ENCODE measurements around the gene VARS1. TPM values are rescaled to one million over a fixed set of nuclear protein-coding genes. Genes with fewer than 3 reads are reported as not detected.

VARS1 gene
- total and polyA plus RNA-seq, 2 experiments from 2014 or later, result 71.2 to 137 TPM

- Mint-ChIP-seq H3K36me3 (ENCODE audit: low read depth) (peaks cover 22% of the 10 kb centered on the region), H3K4me1 (peaks cover 21% of the 10 kb centered on the region), H3K4me3 (no peak overlapping the region), H3K27me3 (ENCODE audit: insufficient read depth, low read depth, poor library complexity) (peaks cover 7% of the 10 kb centered on the region), H3K9me3 (no peaks in the 10 kb centered on the region; the same call in 2 of the 3 replicates), H3K27ac (no peak overlapping the region)
- Histone ChIP-seq H3K9me2 (ENCODE audit: insufficient read depth) (no peaks in the 10 kb centered on the region), H3K4me2 (no peak overlapping the region), H2AFZ (no peak overlapping the region), H3K36me3 (ENCODE audit: insufficient read depth) (no peaks in the 10 kb centered on the region), H3K4me1 (ENCODE audit: insufficient read depth) (peaks cover 9% of the 10 kb centered on the region; the same call in 1 of the 2 replicates), H4K20me1 (replicated peaks; ENCODE audit: insufficient read depth) (no peaks in the 10 kb centered on the region), H3K4me3 (no peak overlapping the region), H3K27me3 (ENCODE audit: insufficient read depth) (no peaks in the 10 kb centered on the region), H3K79me2 (replicated peaks; ENCODE audit: insufficient read depth) (no peaks in the 10 kb centered on the region), H3K27ac (ENCODE audit: low read depth) (no peak overlapping the region), H3F3A (replicated peaks; ENCODE audit: low read depth) (0 out of 2 replicates have a peak, but pooled peaks cover 2% of the 10 kb centered on the region)
- ATAC-seq (no peak), DNase-seq (ENCODE audit: low spot score) (no peak)
- no peak for TF ChIP-seq POLR2AphosphoS5 (IDR thresholded peaks at IDR 0.05; ENCODE audit: low read depth)
Measured at GRCh38 chr6:31761343-31761742, 34.2 kb downstream of the VARS1 start.

GRCh38 chr6:31760790-31761189, 34.8 kb downstream of the VARS1 start:
- Histone ChIP-seq H3F3A (replicated peaks; ENCODE audit: low read depth) (0 out of 2 replicates have a peak, but pooled peaks cover 2% of the 10 kb centered on the region), H3K27ac (ENCODE audit: low read depth) (no peak overlapping the region), H3K27me3 (ENCODE audit: insufficient read depth) (no peaks in the 10 kb centered on the region), H3K36me3 (ENCODE audit: insufficient read depth) (no peaks in the 10 kb centered on the region), H3K9me2 (ENCODE audit: insufficient read depth) (no peaks in the 10 kb centered on the region), H4K20me1 (replicated peaks; ENCODE audit: insufficient read depth) (0 out of 2 replicates have a peak, but pooled peaks cover under 1% of the 10 kb centered on the region), H2AFZ (no peak overlapping the region), H3K4me3 (no peak overlapping the region), H3K4me2 (no peak overlapping the region), H3K4me1 (ENCODE audit: insufficient read depth) (peaks cover 4% of the 10 kb centered on the region; the same call in 1 of the 2 replicates), H3K79me2 (replicated peaks; ENCODE audit: insufficient read depth) (no peaks in the 10 kb centered on the region)
- no peak overlapping the region; the same call in 2 of the 3 replicates for H3K4me3 Mint-ChIP-seq
- no peaks in the 10 kb centered on the region; the same call in 2 of the 3 replicates for H3K9me3 Mint-ChIP-seq
- H3K27ac Mint-ChIP-seq, result no peak overlapping the region
- no peak for ATAC-seq
- peaks cover 3% of the 10 kb centered on the region for H3K27me3 Mint-ChIP-seq (ENCODE audit: insufficient read depth, low read depth, poor library complexity)
- no peak for DNase-seq (ENCODE audit: low spot score)
- H3K36me3 Mint-ChIP-seq (ENCODE audit: low read depth), result peaks cover 22% of the 10 kb centered on the region
- peaks cover 17% of the 10 kb centered on the region for H3K4me1 Mint-ChIP-seq
- TF ChIP-seq REST (IDR thresholded peaks at IDR 0.05; ENCODE audit: unreplicated experiment) (no peak), JUNB (IDR thresholded peaks at IDR 0.05; ENCODE audit: unreplicated experiment) (no peak), CTCF (conservative IDR thresholded peaks at IDR 0.05; ENCODE audit: low read depth in 2 of 2) (no peak), EZH2phosphoT487 (IDR thresholded peaks at IDR 0.05; ENCODE audit: unreplicated experiment) (no peak), NANOG (IDR thresholded peaks at IDR 0.05; ENCODE audit: borderline replicate concordance) (no peak), EZH2 (IDR thresholded peaks at IDR 0.05; ENCODE audit: low read depth, unreplicated experiment) (no peak), STAT1 (IDR thresholded peaks at IDR 0.05; ENCODE audit: unreplicated experiment) (no peak), ZNF114 (CRISPR knock-in tag; IDR thresholded peaks at IDR 0.05) (no peak), ZNF331 (CRISPR knock-in tag; IDR thresholded peaks at IDR 0.05; ENCODE audit: low read depth) (no peak)
- TF ChIP-seq, protein P1, sequence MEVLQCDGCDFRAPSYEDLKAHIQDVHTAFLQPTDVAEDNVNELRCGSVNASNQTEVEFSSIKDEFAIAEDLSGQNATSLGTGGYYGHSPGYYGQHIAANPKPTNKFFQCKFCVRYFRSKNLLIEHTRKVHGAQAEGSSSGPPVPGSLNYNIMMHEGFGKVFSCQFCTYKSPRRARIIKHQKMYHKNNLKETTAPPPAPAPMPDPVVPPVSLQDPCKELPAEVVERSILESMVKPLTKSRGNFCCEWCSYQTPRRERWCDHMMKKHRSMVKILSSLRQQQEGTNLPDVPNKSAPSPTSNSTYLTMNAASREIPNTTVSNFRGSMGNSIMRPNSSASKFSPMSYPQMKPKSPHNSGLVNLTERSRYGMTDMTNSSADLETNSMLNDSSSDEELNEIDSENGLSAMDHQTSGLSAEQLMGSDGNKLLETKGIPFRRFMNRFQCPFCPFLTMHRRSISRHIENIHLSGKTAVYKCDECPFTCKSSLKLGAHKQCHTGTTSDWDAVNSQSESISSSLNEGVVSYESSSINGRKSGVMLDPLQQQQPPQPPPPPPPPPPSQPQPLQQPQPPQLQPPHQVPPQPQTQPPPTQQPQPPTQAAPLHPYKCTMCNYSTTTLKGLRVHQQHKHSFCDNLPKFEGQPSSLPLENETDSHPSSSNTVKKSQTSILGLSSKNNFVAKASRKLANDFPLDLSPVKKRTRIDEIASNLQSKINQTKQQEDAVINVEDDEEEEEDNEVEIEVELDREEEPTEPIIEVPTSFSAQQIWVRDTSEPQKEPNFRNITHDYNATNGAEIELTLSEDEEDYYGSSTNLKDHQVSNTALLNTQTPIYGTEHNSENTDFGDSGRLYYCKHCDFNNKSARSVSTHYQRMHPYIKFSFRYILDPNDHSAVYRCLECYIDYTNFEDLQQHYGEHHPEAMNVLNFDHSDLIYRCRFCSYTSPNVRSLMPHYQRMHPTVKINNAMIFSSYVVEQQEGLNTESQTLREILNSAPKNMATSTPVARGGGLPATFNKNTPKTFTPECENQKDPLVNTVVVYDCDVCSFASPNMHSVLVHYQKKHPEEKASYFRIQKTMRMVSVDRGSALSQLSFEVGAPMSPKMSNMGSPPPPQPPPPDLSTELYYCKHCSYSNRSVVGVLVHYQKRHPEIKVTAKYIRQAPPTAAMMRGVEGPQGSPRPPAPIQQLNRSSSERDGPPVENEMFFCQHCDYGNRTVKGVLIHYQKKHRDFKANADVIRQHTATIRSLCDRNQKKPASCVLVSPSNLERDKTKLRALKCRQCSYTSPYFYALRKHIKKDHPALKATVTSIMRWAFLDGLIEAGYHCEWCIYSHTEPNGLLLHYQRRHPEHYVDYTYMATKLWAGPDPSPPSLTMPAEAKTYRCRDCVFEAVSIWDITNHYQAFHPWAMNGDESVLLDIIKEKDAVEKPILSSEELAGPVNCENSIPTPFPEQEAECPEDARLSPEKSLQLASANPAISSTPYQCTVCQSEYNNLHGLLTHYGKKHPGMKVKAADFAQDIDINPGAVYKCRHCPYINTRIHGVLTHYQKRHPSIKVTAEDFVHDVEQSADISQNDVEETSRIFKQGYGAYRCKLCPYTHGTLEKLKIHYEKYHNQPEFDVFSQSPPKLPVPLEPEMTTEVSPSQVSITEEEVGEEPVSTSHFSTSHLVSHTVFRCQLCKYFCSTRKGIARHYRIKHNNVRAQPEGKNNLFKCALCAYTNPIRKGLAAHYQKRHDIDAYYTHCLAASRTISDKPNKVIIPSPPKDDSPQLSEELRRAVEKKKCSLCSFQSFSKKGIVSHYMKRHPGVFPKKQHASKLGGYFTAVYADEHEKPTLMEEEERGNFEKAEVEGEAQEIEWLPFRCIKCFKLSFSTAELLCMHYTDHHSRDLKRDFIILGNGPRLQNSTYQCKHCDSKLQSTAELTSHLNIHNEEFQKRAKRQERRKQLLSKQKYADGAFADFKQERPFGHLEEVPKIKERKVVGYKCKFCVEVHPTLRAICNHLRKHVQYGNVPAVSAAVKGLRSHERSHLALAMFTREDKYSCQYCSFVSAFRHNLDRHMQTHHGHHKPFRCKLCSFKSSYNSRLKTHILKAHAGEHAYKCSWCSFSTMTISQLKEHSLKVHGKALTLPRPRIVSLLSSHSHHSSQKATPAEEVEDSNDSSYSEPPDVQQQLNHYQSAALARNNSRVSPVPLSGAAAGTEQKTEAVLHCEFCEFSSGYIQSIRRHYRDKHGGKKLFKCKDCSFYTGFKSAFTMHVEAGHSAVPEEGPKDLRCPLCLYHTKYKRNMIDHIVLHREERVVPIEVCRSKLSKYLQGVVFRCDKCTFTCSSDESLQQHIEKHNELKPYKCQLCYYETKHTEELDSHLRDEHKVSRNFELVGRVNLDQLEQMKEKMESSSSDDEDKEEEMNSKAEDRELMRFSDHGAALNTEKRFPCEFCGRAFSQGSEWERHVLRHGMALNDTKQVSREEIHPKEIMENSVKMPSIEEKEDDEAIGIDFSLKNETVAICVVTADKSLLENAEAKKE (CRISPR knock-in tag; IDR thresholded peaks at IDR 0.05), result no peak

Measured in GM23338 (cell line).